H9 (cell line): ENCODE results near the gene ITPRIPL2. TPM values are rescaled to one million over a fixed set of nuclear protein-coding genes. Genes with fewer than 3 reads are reported as not detected.
A peak's percentile ranks its signal among the peaks of the same experiment; 100 is the strongest.

ENCODE experiments used
- DNase-seq: peaks from one replicate; pipeline ENCODE4 v3.0.0-alpha.2; 2017
- H2AFZ ChIP-seq: one replicate; pipeline ENCODE4 v1.6.1; 2013; ENCODE audit warnings: mild to moderate bottlenecking, low read length, control low read depth, moderate library complexity
- H2AK5ac ChIP-seq: 2 replicates; pipeline ENCODE4 v1.6.1; 2013; ENCODE audit warnings: low read length, control low read depth, mixed read lengths; ENCODE audit not compliant: insufficient read length
- H2BK120ac ChIP-seq: one replicate; pipeline ENCODE4 v1.6.1; 2013; ENCODE audit warnings: low read depth, mild to moderate bottlenecking, low read length, control low read depth, inconsistent platforms; ENCODE audit not compliant: poor library complexity, severe bottlenecking
- H2BK12ac ChIP-seq: 2 replicates; pipeline ENCODE4 v1.6.1; 2013; ENCODE audit warnings: low read length, control low read depth, mixed read lengths, low read depth; ENCODE audit not compliant: insufficient read length
- H2BK15ac ChIP-seq: 2 replicates; pipeline ENCODE4 v1.6.1; 2013; ENCODE audit warnings: low read depth, low read length, control low read depth
- H2BK20ac ChIP-seq: one replicate; pipeline ENCODE4 v1.6.1; 2013; ENCODE audit warnings: low read depth, mild to moderate bottlenecking, low read length, control low read depth, inconsistent platforms; ENCODE audit not compliant: poor library complexity, severe bottlenecking
- H2BK5ac ChIP-seq: 2 replicates; pipeline ENCODE4 v1.6.1; 2013; ENCODE audit warnings: low read length, control low read depth, mixed read lengths; ENCODE audit not compliant: insufficient read length
- H3K14ac ChIP-seq: 2 replicates; pipeline ENCODE4 v1.6.1; 2013; ENCODE audit warnings: low read length, control low read depth; ENCODE audit not compliant: insufficient read depth
- H3K18ac ChIP-seq: 2 replicates; pipeline ENCODE4 v1.6.1; 2013; ENCODE audit warnings: low read depth, mild to moderate bottlenecking, mixed read lengths, low read length, control low read depth; ENCODE audit not compliant: insufficient read length
- H3K23ac ChIP-seq: 2 replicates; pipeline ENCODE4 v1.6.1; 2013; ENCODE audit warnings: low read length, control low read depth, mixed read lengths, low read depth; ENCODE audit not compliant: insufficient read length
- H3K23me2 ChIP-seq: 2 replicates; pipeline ENCODE4 v1.6.1; 2013; ENCODE audit warnings: low read depth, mild to moderate bottlenecking, mixed read lengths, low read length, control low read depth; ENCODE audit not compliant: insufficient read length, poor library complexity, severe bottlenecking
- H3K27ac ChIP-seq: 2 replicates; pipeline ENCODE4 v1.5.1; 2013; ENCODE audit warnings: low read length, control low read depth, mixed read lengths, low read depth; ENCODE audit not compliant: insufficient read length
- H3K27me3 ChIP-seq: 2 replicates; pipeline ENCODE4 v1.6.1; 2013; ENCODE audit warnings: low read length, control low read depth, inconsistent platforms; ENCODE audit not compliant: insufficient read depth
- H3K4ac ChIP-seq: 2 replicates; pipeline ENCODE4 v1.6.1; 2013; ENCODE audit warnings: low read depth, mild to moderate bottlenecking, control low read depth, inconsistent platforms, low read length, moderate library complexity
- H3K4me1 ChIP-seq: 2 replicates; pipeline ENCODE4 v1.6.1; 2013; ENCODE audit warnings: low read length, control low read depth, inconsistent platforms; ENCODE audit not compliant: insufficient read depth
- H3K4me2 ChIP-seq: 2 replicates; pipeline ENCODE4 v1.6.1; 2013; ENCODE audit warnings: low read length, control low read depth, mixed read lengths; ENCODE audit not compliant: insufficient read length, insufficient read depth
- H3K56ac ChIP-seq: 2 replicates; pipeline ENCODE4 v1.6.1; 2013; ENCODE audit warnings: low read depth, mild to moderate bottlenecking, mixed read lengths, low read length, control low read depth; ENCODE audit not compliant: insufficient read length
- H3K79me1 ChIP-seq: 2 replicates; pipeline ENCODE4 v1.6.1; 2013; ENCODE audit warnings: low read depth, mild to moderate bottlenecking, moderate library complexity, low read length, control low read depth, inconsistent platforms; ENCODE audit not compliant: insufficient read depth, poor library complexity, severe bottlenecking
- H3K79me2 ChIP-seq: 2 replicates; pipeline ENCODE4 v1.6.1; 2013; ENCODE audit warnings: low read length, control low read depth, inconsistent platforms; ENCODE audit not compliant: insufficient read depth
- H3K9ac ChIP-seq: 2 replicates; pipeline ENCODE4 v1.6.1; 2013; ENCODE audit warnings: low read length, control low read depth, mixed read lengths; ENCODE audit not compliant: insufficient read length; ENCODE audit errors: extremely low read depth
- H3K9me3 ChIP-seq: one replicate; pipeline ENCODE4 v1.6.1; 2013; ENCODE audit warnings: low read depth, low read length, inconsistent platforms; ENCODE audit not compliant: control insufficient read depth
- H3T11ph ChIP-seq: one replicate; pipeline ENCODE4 v1.6.1; 2013; ENCODE audit warnings: mild to moderate bottlenecking, low read length, control low read depth, inconsistent platforms
- H4K20me1 ChIP-seq: one replicate; pipeline ENCODE4 v1.6.1; 2013; ENCODE audit not compliant: control insufficient read depth, insufficient read length, insufficient read depth
- H4K5ac ChIP-seq: 2 replicates; pipeline ENCODE4 v1.6.1; 2013; ENCODE audit warnings: low read depth, mild to moderate bottlenecking, mixed read lengths, low read length, control low read depth; ENCODE audit not compliant: insufficient read length
- H4K8ac ChIP-seq: replicated peaks from 2 replicates; pipeline ENCODE4 v1.6.1; 2013; ENCODE audit warnings: low read length, control low read depth, mixed read lengths, low read depth; ENCODE audit not compliant: insufficient read length
- H4K91ac ChIP-seq: 2 replicates; pipeline ENCODE4 v1.6.1; 2013; ENCODE audit warnings: low read depth, mild to moderate bottlenecking, moderate library complexity, mixed read lengths, low read length, control low read depth; ENCODE audit not compliant: insufficient read length
- H3K27ac Mint-ChIP-seq, 3 experiments: 2 replicates in 2 of 3; 3 replicates in 1 of 3; pipeline ENCODE4 v1.8.0; 2020 to 2021; ENCODE audit warnings: mixed read lengths in 3 of 3, mild to moderate bottlenecking in 1 of 3, moderate library complexity in 1 of 3
- H3K27me3 Mint-ChIP-seq: 2 replicates; pipeline ENCODE4 v1.8.0; 2021; ENCODE audit warnings: low read depth, mild to moderate bottlenecking, moderate library complexity, mixed read lengths
- H3K36me3 Mint-ChIP-seq, 3 experiments: 2 replicates in 2 of 3; 3 replicates in 1 of 3; pipeline ENCODE4 v1.8.0; 2020 to 2021; ENCODE audit warnings: low read depth in 3 of 3, mixed read lengths in 3 of 3; ENCODE audit not compliant: insufficient read depth in 1 of 3
- H3K4me1 Mint-ChIP-seq, 2 experiments: 2 replicates each; pipeline ENCODE4 v1.8.0; 2020; ENCODE audit warnings: mixed read lengths in 2 of 2
- H3K4me3 Mint-ChIP-seq, 2 experiments: 2 replicates in 1 of 2; 3 replicates in 1 of 2; pipeline ENCODE4 v1.8.0; 2020 to 2021; ENCODE audit warnings: mild to moderate bottlenecking in 2 of 2, mixed read lengths in 2 of 2, moderate library complexity in 1 of 2
- H3K9me3 Mint-ChIP-seq, 2 experiments: 2 replicates in 1 of 2; 3 replicates in 1 of 2; pipeline ENCODE4 v1.8.0; 2020; ENCODE audit warnings: mild to moderate bottlenecking in 2 of 2, mixed read lengths in 2 of 2, moderate library complexity in 1 of 2
- WGBS: extraction: QIAGEN DNeasy Blood & Tissue Kit; methylation state at CpG from one replicate; pipeline ENCODE4 v1.1.7; 2013; ENCODE audit warnings: missing lambda C conversion rate, low lambda C conversion rate, mixed read lengths; ENCODE audit not compliant: insufficient read length; ENCODE audit errors: extremely low coverage; 5-methylcytosine and 5-hydroxymethylcytosine counted together
- total RNA-seq: library from RNA; stranded (reverse); gene quantifications from 2 replicates; pipeline ENCODE4 v1.2.1, GENCODE V29; 2021
- TF ChIP-seq, protein P1 (sequence below): fragments of 200-600 bp; sonication (generic); conservative IDR thresholded peaks from 3 replicates; pipeline ENCODE4 v1.8.0; 2021; ENCODE audit warnings: antibody characterized with exemption, mild to moderate bottlenecking

ITPRIPL2 gene
- total RNA-seq, 1 experiment from 2014 or later: 9.1 TPM

DNA sequence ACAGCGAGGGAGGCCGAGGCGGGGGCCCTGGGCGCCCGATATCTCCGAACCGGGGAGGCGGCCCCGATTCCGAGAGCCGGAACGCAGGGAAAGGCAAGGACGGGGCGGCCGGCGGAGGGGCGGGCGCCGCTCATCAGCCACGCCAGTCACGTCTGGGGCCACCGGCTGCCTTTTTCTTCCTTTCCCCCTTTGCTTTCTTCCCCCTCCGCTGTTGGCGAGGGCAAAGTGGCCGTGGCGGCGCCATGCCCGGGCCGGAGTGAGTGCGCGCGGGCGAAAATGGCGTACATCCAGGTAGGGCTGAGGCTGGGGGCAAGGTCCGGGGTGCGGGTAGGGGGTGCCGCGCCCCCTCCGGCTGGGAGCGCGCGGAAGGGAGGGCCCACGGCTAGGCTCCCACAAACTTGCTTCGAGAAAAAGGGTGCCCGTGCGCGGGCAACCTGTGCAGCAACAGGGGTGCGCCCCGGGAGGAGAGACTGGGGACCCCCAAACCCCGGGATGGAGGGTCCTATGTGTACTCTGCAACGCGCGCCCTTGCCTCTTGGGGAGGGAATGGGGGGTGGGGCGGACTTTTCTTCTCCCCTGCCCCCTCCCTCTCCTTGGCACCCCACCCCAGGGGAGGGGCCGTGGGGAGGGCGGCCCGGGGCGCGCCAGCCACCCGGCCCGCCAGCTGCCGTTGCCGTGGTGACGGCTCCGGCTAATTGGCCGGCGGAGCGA lies 54.8 kb downstream of the ITPRIPL2 start:
- no peak overlapping the region for H3K27ac ChIP-seq
- peaks cover 30% of the 10 kb centered on the region for H3K27me3 Mint-ChIP-seq

More for the DNA sequence above, 54.8 kb downstream of the ITPRIPL2 start:
- Histone ChIP-seq H2AK5ac (no peak overlapping the region), H3K79me2 (no peaks in the 10 kb centered on the region), H2BK5ac (no peak overlapping the region), H3K4ac (no peak overlapping the region), H3K4me1 (no peaks in the 10 kb centered on the region), H3K23me2 (peaks cover 12% of the 10 kb centered on the region), H2BK120ac (no peak overlapping the region), H2AFZ (no peak overlapping the region), H4K91ac (no peak overlapping the region), H3K4me2 (peak overlapping the region; percentile 60), H3K9ac (no peak overlapping the region), H3K79me1 (no peaks in the 10 kb centered on the region), H3T11ph (no peak overlapping the region), H2BK15ac (no peak overlapping the region), H3K9me3 (no peaks in the 10 kb centered on the region), H4K5ac (no peak overlapping the region), H3K23ac (no peak overlapping the region), H3K27me3 (peaks cover 6% of the 10 kb centered on the region; the same call in 1 of the 2 replicates), H3K18ac (no peak overlapping the region), H2BK20ac (no peak overlapping the region), H4K8ac (no peak overlapping the region), H4K20me1 (no peaks in the 10 kb centered on the region), H3K14ac (no peak overlapping the region), H2BK12ac (no peak overlapping the region), H3K56ac (no peak overlapping the region)
- TF ChIP-seq, protein P1, sequence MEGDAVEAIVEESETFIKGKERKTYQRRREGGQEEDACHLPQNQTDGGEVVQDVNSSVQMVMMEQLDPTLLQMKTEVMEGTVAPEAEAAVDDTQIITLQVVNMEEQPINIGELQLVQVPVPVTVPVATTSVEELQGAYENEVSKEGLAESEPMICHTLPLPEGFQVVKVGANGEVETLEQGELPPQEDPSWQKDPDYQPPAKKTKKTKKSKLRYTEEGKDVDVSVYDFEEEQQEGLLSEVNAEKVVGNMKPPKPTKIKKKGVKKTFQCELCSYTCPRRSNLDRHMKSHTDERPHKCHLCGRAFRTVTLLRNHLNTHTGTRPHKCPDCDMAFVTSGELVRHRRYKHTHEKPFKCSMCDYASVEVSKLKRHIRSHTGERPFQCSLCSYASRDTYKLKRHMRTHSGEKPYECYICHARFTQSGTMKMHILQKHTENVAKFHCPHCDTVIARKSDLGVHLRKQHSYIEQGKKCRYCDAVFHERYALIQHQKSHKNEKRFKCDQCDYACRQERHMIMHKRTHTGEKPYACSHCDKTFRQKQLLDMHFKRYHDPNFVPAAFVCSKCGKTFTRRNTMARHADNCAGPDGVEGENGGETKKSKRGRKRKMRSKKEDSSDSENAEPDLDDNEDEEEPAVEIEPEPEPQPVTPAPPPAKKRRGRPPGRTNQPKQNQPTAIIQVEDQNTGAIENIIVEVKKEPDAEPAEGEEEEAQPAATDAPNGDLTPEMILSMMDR: no peak
- DNase-seq: no peak
- Mint-ChIP-seq H3K9me3 (no peaks in the 10 kb centered on the region), H3K4me3 (peak overlapping the region; percentile 75 to 85), H3K27ac (no peak overlapping the region), H3K4me1 (peaks cover 4 to 6% of the 10 kb centered on the region in 2 experiments), H3K36me3 (no peaks in the 10 kb centered on the region)
- no CpG with 5 or more reads among the region's 68 CpGs for WGBS
